NB4 (cell line): ENCODE data around the gene PHKB.

ENCODE experiments used
- DNase-seq: peaks from one replicate; pipeline ENCODE4 v3.0.0; 2010; ENCODE audit warnings: low read depth
- H3K4me3 ChIP-seq: one replicate; pipeline ENCODE4 v1.5.1; 2011; ENCODE audit warnings: mild to moderate bottlenecking, low read depth, low read length, moderate library complexity
- CTCF ChIP-seq: IDR thresholded peaks from one replicate; pipeline ENCODE4 v1.5.1; 2012; ENCODE audit warnings: low read depth, low read length
- MAX ChIP-seq: IDR thresholded peaks from 2 replicates; pipeline ENCODE4 v1.6.1; 2011; ENCODE audit warnings: low read depth, low read length
- MYC ChIP-seq: IDR thresholded peaks from 2 replicates; pipeline ENCODE4 v1.6.1; 2011; ENCODE audit warnings: low read depth, low read length
- POLR2A ChIP-seq: IDR thresholded peaks from 2 replicates; pipeline ENCODE4 v1.6.1; 2011; ENCODE audit warnings: mild to moderate bottlenecking; ENCODE audit not compliant: insufficient read length; ENCODE audit errors: extremely low read depth

The PHKB gene

GRCh38 chr16:47640661-47641060 lies 179.5 kb downstream of the PHKB start:
- no peak overlapping the region for H3K4me3 ChIP-seq
- TF ChIP-seq POLR2A = no peak
- TF ChIP-seq MYC = no peak
- no peak for TF ChIP-seq MAX
- TF ChIP-seq CTCF = no peak

GRCh38 chr16:47643323-47644000 lies 182.3 kb downstream of the PHKB start:
- TF ChIP-seq POLR2A = no peak
- no peak for TF ChIP-seq CTCF
- TF ChIP-seq MAX = no peak
- no peak for TF ChIP-seq MYC
- H3K4me3 ChIP-seq = no peak overlapping the region
- no peak for DNase-seq

More at GRCh38 chr16:47640661-47641060, 179.5 kb downstream of the PHKB start:
- no peak for DNase-seq

GRCh38 chr16:47644166-47644565 lies 183.0 kb downstream of the PHKB start:
- TF ChIP-seq POLR2A = no peak
- no peak for TF ChIP-seq CTCF
- DNase-seq = no peak
- no peak overlapping the region for H3K4me3 ChIP-seq

GRCh38 chr16:47644661-47645060 lies 183.5 kb downstream of the PHKB start:
- no peak overlapping the region for H3K4me3 ChIP-seq
- no peak for TF ChIP-seq POLR2A
- no peak for TF ChIP-seq MYC
- TF ChIP-seq MAX = no peak
- TF ChIP-seq CTCF = no peak
- peak; percentile 8 for DNase-seq

GRCh38 chr16:47646914-47647313 lies 185.8 kb downstream of the PHKB start:
- DNase-seq = no peak
- no peak for TF ChIP-seq MAX
- TF ChIP-seq MYC = no peak
- TF ChIP-seq POLR2A = no peak
- TF ChIP-seq CTCF = no peak
- H3K4me3 ChIP-seq = no peak overlapping the region

- no peak overlapping the region for H3K4me3 ChIP-seq
- TF ChIP-seq CTCF (no peak), MYC (no peak), MAX (no peak), POLR2A (no peak)
- no peak for DNase-seq
These were observed 195.9 kb downstream of the PHKB start for GRCh38 chr16:47657032-47657431.
